Fibroblast of pulmonary artery (primary cell): ENCODE measurements around the gene AHRR.
A peak's percentile ranks its signal among the peaks of the same experiment; 100 is the strongest.

Experiments used
- DNase-seq: peaks from one replicate; pipeline ENCODE4 v3.0.0-alpha.2; 2010; ENCODE audit warnings: low read depth
- H3K4me3 ChIP-seq: replicated peaks from 2 replicates; pipeline ENCODE4 v1.5.1; 2011; ENCODE audit warnings: low read depth, mild to moderate bottlenecking, control low read depth, low read length, moderate library complexity
- TF ChIP-seq, protein P1 (sequence below): IDR thresholded peaks from 2 replicates; pipeline ENCODE4 v1.5.1; 2011; ENCODE audit warnings: mild to moderate bottlenecking, control low read depth, low read length, inconsistent platforms; ENCODE audit errors: missing control alignments

Gene AHRR

GRCh38 chr5:344668-345067 lies 23.2 kb downstream of the AHRR start:
- TF ChIP-seq, protein P1, sequence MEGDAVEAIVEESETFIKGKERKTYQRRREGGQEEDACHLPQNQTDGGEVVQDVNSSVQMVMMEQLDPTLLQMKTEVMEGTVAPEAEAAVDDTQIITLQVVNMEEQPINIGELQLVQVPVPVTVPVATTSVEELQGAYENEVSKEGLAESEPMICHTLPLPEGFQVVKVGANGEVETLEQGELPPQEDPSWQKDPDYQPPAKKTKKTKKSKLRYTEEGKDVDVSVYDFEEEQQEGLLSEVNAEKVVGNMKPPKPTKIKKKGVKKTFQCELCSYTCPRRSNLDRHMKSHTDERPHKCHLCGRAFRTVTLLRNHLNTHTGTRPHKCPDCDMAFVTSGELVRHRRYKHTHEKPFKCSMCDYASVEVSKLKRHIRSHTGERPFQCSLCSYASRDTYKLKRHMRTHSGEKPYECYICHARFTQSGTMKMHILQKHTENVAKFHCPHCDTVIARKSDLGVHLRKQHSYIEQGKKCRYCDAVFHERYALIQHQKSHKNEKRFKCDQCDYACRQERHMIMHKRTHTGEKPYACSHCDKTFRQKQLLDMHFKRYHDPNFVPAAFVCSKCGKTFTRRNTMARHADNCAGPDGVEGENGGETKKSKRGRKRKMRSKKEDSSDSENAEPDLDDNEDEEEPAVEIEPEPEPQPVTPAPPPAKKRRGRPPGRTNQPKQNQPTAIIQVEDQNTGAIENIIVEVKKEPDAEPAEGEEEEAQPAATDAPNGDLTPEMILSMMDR = no peak
- no peak for DNase-seq
- no peak overlapping the region for H3K4me3 ChIP-seq

DNA sequence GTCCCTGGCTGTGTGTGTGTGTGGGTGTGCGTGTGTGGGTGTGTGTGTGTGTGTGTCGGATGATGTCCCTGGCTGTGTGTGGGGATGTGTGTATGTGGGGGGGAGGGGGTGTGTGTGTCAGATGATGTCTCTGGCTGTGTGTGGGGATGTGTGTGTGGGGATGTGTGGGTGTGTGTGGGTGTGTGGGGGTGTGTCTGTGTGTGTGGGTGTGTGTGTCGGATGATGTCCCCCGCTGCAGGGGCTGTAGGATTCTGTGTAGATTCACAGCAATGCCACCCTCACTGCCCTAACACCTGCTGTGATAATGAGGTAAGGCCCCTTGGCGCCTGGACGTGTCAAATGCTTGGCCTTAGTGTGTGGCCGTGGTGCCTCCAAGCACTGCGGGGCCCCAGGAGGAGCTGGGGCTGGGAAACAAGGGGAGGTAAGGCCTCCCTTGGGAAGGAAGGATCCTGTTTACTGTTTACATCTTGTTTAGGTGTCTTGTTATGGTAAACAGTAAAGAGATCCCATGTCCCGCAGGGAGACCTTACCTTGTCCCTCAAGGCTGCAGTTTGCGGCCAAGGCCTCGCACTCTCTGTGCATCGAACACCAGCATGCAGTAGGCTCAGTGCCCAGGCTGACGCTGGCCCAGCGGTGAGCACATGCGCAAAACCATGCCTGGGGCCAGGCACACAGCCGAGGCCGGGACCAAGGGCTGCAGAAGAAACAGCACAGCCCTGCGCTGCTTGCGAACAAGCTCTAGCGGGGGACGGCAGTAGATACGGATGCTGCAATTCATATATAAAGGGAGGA lies 24.1 kb downstream of the AHRR start:
- TF ChIP-seq, protein P1 = no peak
- DNase-seq = peak; percentile 39
- no peak overlapping the region for H3K4me3 ChIP-seq

DNA sequence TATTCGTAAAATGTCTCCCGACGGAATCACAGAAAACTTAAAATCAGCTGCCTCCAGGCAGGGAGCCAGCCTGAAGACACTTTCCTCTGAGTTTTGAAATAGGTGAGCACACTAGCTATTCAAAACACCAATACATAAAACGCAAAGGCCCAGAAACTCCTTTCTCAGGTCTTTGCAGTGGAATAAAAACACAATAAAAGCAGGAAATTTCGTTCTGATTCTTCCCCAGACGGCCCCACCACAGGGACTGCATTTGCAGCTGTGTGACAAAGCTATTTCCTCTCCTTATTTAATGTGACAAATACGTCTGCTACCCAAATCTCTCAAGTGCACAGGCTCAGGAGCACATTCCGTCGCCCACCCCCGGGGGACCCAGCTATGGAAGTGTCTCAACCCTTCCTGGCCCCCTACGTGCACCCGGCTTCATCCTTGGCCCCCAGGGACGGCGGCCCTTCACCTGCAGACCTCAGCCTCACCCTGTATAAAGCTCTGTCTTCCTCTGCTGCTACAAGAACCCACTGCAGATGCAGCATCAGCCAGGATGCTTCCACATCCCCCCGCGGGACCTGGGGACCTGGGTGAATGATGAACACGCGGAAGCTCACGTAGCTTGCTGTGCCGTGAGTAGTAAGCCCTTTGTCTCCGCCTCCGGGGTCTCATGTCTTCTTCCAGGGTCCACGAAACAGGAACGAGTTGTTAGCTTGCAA lies 24.9 kb downstream of the AHRR start:
- TF ChIP-seq, protein P1 = no peak
- no peak overlapping the region for H3K4me3 ChIP-seq
- DNase-seq = no peak

DNA sequence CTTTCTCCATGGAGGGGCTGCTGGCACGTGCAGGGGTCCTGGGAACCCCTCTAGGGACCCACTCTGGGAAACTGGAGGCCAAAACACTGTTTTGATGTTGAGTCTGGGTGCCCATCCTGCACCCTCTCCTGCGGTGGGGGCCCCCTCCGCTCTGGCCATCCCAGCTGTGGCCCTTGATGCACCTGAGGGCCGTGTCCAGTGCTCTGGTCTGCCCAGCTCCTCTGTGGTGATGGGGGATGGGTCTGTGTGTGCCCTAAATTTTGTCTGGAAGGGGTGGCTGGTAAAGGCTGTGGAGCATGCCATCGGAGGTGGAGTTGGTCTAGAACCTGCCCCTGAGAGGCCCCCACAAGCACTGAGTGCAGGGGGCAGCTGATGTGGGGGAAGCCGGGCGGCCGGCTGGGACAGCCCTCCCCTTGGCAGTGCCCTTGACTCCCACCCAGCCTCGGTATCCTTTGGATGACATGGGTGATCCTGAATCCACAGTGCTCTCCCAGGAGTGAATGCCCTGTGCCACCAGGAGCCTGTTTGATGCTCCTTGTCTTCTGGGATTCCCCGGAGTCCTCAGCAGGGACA lies 26.3 kb downstream of the AHRR start:
- TF ChIP-seq, protein P1 = no peak
- no peak overlapping the region for H3K4me3 ChIP-seq
- DNase-seq = no peak

DNA sequence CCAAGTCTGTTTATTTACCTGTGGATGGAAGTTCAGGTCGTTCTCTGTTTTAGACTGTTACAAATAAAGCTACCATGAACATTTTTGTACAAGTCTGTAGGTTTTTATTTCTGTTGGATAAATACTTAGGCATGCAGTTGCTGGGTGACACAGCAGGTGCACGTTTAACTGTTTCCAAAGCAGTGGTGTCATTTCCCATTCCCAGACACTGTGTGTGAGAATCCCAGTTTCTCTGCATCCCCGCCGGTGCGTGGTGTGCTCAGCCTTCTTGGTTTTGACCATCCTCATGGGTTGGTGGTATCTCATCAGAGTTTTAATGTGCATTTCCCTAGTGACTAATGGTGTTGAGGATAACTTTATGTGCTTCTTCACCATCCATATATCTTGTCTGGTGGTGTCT lies 27.2 kb downstream of the AHRR start:
- TF ChIP-seq, protein P1 = no peak
- no peak for DNase-seq
- H3K4me3 ChIP-seq = no peak overlapping the region

- TF ChIP-seq, protein P1 = no peak
- DNase-seq = no peak
These were observed 28.8 kb downstream of the AHRR start for GRCh38 chr5:350355-350754.

More at GRCh38 chr5:350355-350754, 28.8 kb downstream of the AHRR start:
- no peak overlapping the region for H3K4me3 ChIP-seq
